HEK293T (cell line): ENCODE data around the gene CTSW.

ENCODE experiments used
- CTCF ChIA-PET: fragments of 350-600 bp; formaldehyde crosslinking; extraction: SDS; loops from one replicate; lab custom pipeline; 2021; ENCODE audit warnings: antibody characterized with exemption, inconsistent platforms; lab: Yijun Ruan, JAX
- POLR2A ChIA-PET: fragments of 350-600 bp; formaldehyde crosslinking; extraction: SDS; loops from one replicate; lab custom pipeline; 2020; ENCODE audit warnings: antibody characterized with exemption, inconsistent platforms; lab: Yijun Ruan, JAX
- DNase-seq: peaks from one replicate; pipeline ENCODE4 v3.0.0; 2012; ENCODE audit warnings: mixed read lengths; ENCODE audit errors: extremely low spot score
- ARNT ChIP-seq: fragments of 450-650 bp; IDR thresholded peaks from 2 replicates; pipeline ENCODE4 v1.6.1; 2017; ENCODE audit warnings: mild to moderate bottlenecking
- BHLHE40 ChIP-seq: fragments of 450-650 bp; IDR thresholded peaks from 2 replicates; pipeline ENCODE4 v1.6.1; 2016; ENCODE audit warnings: mild to moderate bottlenecking, moderate library complexity, borderline replicate concordance
- CTBP1 ChIP-seq: fragments of 450-650 bp; IDR thresholded peaks from 2 replicates; pipeline ENCODE4 v1.6.1; 2016; ENCODE audit warnings: borderline replicate concordance
- ELF4 ChIP-seq: fragments of 450-650 bp; IDR thresholded peaks from 2 replicates; pipeline ENCODE4 v1.6.1; 2017; ENCODE audit warnings: antibody characterized with exemption
- FOXA1 ChIP-seq: fragments of 450-650 bp; IDR thresholded peaks from 2 replicates; pipeline ENCODE4 v1.6.1; 2016; ENCODE audit warnings: mild to moderate bottlenecking
- FOXK2 ChIP-seq: fragments of 450-650 bp; IDR thresholded peaks from 2 replicates; pipeline ENCODE4 v1.6.1; 2016; ENCODE audit warnings: mild to moderate bottlenecking
- FOXM1 ChIP-seq: fragments of 450-650 bp; IDR thresholded peaks from 2 replicates; pipeline ENCODE4 v1.6.1; 2017; ENCODE audit warnings: mild to moderate bottlenecking, borderline replicate concordance
- HDGF ChIP-seq: fragments of 450-650 bp; IDR thresholded peaks from 2 replicates; pipeline ENCODE4 v1.6.1; 2017; ENCODE audit warnings: antibody characterized with exemption, borderline replicate concordance
- L3MBTL2 ChIP-seq: fragments of 450-650 bp; conservative IDR thresholded peaks from 2 replicates; pipeline ENCODE4 v1.6.1; 2016; ENCODE audit warnings: mild to moderate bottlenecking
- LEF1 ChIP-seq: fragments of 450-650 bp; IDR thresholded peaks from 2 replicates; pipeline ENCODE4 v1.6.1; 2017; ENCODE audit warnings: mild to moderate bottlenecking, borderline replicate concordance
- NFRKB ChIP-seq: fragments of 450-650 bp; IDR thresholded peaks from 2 replicates; pipeline ENCODE4 v1.6.1; 2016; ENCODE audit warnings: mild to moderate bottlenecking, moderate library complexity
- SP1 ChIP-seq: fragments of 450-650 bp; IDR thresholded peaks from 2 replicates; pipeline ENCODE4 v1.6.1; 2017
- SUZ12 ChIP-seq: fragments of 450-650 bp; IDR thresholded peaks from 2 replicates; pipeline ENCODE4 v1.6.1; 2016; ENCODE audit warnings: mild to moderate bottlenecking
- TARDBP ChIP-seq: fragments of 450-650 bp; IDR thresholded peaks from 2 replicates; pipeline ENCODE4 v1.6.1; 2016
- ZNF384 ChIP-seq: fragments of 450-650 bp; IDR thresholded peaks from 2 replicates; pipeline ENCODE4 v1.6.1; 2016
- TF ChIP-seq, protein P1 (sequence below): fragments of 450-650 bp; IDR thresholded peaks from 2 replicates; pipeline ENCODE4 v1.6.1; 2016

CTSW gene

DNA sequence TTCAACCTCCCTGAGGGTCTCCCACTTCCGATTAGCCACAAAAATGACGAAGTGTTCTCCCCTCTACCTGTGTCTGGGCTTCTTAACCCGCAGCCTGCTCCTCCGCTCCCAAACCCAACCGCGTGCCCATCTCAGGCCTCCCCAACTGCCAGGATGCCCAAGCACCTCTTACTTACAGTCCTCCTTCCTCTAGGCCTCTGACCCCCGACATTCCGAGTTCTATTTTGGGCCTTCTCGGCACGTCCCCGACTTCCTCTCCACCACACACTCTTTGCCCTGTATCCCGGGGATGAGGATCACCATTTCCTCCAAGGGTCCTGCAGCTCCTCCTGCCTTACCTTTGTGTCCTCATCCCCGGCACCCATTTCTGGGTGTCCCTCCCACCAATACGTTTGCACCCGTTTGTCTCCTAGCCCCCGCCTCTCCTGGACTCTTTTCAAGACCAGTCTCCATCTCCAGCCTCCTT is 19.8 kb upstream of the CTSW start:
- DNase-seq, result no peak
- TF ChIP-seq ZNF384 (no peak), L3MBTL2 (peak; percentile 58)
- POLR2A ChIA-PET, result interaction anchor here (0.7 to 17.2 kb wide), 28 partner anchors 10 to 486 kb away, joined by 3 to 289 read pairs (median 6); partner anchors contain the start of genes BANF1, CCDC85B, CTSW and EIF1AD
- CTCF ChIA-PET, result interaction anchor here (0.6 to 3.7 kb wide), 26 partner anchors 9 to 438 kb away, joined by 3 to 59 read pairs (median 4); partner anchors contain the start of genes BANF1, CCDC85B, EIF1AD and FIBP

DNA sequence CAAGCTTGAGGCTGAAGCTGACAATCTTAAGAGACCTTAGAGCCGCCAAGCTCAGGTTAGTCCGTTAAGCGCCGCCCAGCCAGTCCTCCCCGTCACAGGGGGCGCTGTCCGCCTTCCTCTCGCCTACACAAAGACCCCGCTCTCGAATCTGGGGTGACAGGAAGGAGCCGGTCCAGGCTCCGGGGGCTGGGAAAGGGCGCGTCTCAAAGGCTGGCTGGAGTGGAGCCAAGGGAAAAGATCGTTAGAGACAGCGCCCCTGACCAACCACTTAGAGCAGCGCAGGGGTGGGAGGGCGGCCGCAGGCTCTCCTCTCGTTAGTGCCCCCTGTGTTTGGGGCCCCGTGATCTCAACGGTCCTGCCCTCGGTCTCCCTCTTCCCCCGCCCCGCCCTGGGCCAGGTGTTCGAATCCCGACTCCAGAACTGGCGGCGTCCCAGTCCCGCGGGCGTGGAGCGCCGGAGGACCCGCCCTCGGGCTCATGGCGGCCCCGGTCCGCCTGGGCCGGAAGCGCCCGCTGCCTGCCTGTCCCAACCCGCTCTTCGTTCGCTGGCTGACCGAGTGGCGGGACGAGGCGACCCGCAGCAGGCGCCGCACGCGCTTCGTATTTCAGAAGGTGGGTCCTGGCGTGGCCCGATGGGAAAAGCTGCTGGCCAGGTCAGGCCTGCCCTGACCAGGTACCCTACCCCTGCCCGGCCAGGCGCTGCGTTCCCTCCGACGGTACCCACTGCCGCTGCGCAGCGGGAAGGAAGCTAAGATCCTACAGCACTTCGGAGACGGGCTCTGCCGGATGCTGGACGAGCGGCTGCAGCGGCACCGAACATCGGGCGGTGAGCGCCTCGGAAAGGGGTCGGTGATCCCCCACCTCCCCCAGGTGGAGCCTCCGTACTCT is 19.1 kb upstream of the CTSW start, which contains the start of gene MUS81:
Gene MUS81 (plus strand): TSS at position 156 of the 887 bp plus-strand sequence. CDS start 321 bp downstream, at position 477.
- CTCF ChIA-PET, result interaction anchor here (0.6 to 3.7 kb wide), 26 partner anchors 8 to 437 kb away, joined by 3 to 59 read pairs (median 4); partner anchors contain the start of genes BANF1, CCDC85B, EIF1AD and FIBP
- POLR2A ChIA-PET, result interaction anchor here (0.7 to 17.2 kb wide), 25 partner anchors 9 to 485 kb away, joined by 3 to 289 read pairs (median 6); partner anchors contain the start of genes BANF1, CCDC85B, CTSW and EIF1AD
- TF ChIP-seq L3MBTL2 (0 out of 2 replicates have a peak, but pooled peaks have one; percentile 28), BHLHE40 (no peak), ARNT (no peak), LEF1 (no peak), FOXA1 (no peak)
- TF ChIP-seq, protein P1, sequence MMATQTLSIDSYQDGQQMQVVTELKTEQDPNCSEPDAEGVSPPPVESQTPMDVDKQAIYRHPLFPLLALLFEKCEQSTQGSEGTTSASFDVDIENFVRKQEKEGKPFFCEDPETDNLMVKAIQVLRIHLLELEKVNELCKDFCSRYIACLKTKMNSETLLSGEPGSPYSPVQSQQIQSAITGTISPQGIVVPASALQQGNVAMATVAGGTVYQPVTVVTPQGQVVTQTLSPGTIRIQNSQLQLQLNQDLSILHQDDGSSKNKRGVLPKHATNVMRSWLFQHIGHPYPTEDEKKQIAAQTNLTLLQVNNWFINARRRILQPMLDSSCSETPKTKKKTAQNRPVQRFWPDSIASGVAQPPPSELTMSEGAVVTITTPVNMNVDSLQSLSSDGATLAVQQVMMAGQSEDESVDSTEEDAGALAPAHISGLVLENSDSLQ, result peak; percentile 85
- peak; percentile 78 for DNase-seq

DNA sequence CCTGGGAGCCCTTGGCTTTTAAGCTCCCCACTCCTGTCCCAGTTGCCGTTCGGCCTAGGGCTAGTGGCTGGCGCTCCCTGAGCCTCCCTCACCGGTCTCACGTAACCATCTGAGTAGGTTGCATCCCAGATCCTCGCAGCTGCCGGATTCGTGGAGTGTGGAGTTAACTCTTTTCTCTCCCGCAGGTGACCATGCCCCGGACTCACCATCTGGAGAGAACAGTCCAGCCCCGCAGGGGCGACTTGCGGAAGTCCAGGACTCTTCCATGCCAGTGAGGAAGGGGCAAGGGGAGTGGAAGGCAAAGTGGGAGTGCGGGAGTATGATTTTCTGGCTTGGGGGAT is 18.5 kb upstream of the CTSW start:
- no peak for TF ChIP-seq CTBP1
- no peak for TF ChIP-seq SUZ12
- no peak for TF ChIP-seq ARNT
- no peak for TF ChIP-seq L3MBTL2
- no peak for TF ChIP-seq FOXK2
- no peak for TF ChIP-seq LEF1
- no peak for TF ChIP-seq ZNF384
- TF ChIP-seq, protein P1, result no peak
- TF ChIP-seq TARDBP, result no peak

DNA sequence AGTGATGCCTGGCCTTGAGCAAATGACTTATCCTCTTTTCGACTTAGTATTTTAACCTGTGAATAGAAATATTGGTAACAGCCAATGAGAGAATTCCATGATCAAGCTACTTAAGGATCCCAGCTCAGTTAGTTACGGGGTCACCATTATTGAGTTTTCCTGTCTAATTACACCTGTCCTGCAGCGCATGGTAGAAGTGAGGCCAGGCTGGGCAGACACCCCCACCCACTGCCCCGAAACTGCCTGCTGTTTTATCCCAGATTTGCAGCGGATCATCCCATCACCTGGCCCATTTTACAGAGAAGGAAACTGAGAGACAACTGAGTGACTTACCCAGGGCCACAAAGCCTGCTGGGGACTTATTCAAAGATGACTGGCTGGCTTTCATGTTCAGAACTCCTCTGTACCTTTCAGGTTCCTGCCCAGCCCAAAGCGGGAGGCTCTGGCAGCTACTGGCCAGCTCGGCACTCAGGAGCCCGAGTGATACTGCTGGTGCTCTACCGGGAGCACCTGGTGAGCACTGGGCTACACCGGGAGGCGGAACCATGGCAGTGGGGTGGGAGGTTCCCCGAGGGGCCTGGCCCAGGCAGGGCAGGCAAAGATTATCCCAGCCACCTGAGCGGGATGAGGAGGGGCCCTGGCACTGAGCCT is 18.0 kb upstream of the CTSW start:
- TF ChIP-seq, protein P1, result no peak
- TF ChIP-seq TARDBP (no peak), ZNF384 (no peak), FOXA1 (no peak), LEF1 (no peak), L3MBTL2 (no peak), FOXM1 (no peak), HDGF (no peak)
- DNase-seq, result no peak
- POLR2A ChIA-PET, result interaction anchor here (0.7 to 17.2 kb wide), 7 partner anchors 8 to 258 kb away, joined by 3 to 289 read pairs (median 23); partner anchors contain the start of genes CCDC85B, FIBP and RNASEH2C
- CTCF ChIA-PET, result interaction anchor here (0.6 to 3.7 kb wide), 3 partner anchors 23 to 44 kb away, joined by 4 to 59 read pairs (median 4); partner anchors contain the start of genes CCDC85B and FIBP

More for the DNA sequence above, 18.5 kb upstream of the CTSW start:
- CTCF ChIA-PET, result interaction anchor here (0.6 to 3.7 kb wide), 4 partner anchors 11 to 44 kb away, joined by 4 to 59 read pairs (median 12); partner anchors contain the start of genes CCDC85B and FIBP
- POLR2A ChIA-PET, result interaction anchor here (0.7 to 17.2 kb wide), 8 partner anchors 9 to 258 kb away, joined by 3 to 289 read pairs (median 22); partner anchors contain the start of genes CCDC85B, FIBP, RNASEH2C and SF3B2
- peak; percentile 7 for DNase-seq

DNA sequence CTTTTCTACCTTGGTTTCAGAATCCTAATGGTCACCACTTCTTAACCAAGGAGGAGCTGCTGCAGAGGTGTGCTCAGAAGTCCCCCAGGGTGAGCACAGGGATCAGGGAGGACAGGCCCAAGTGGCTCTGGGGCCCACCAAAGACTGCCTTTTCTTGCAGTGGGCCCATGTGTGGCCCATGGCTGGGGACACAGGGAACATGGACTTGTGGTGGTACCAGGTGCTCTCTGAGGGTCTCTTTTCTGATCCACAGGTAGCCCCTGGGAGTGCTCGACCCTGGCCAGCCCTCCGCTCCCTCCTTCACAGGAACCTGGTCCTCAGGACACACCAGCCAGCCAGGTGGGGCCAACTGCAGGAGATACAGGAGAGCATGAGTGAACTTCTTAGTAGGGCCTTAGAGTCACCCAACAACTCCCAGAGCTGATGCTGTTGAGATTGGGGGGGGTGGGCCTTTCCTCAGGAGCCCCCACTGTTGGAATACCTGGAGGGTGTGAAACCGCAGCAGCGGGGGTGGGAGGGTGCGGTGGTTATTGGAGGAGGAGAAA is 17.4 kb upstream of the CTSW start:
- ChIA-PET CTCF (no interaction called here), POLR2A (interaction anchor here (3.4 to 17.2 kb wide), 3 partner anchors 8 to 142 kb away, joined by 23 to 289 read pairs (median 97); partner anchors contain the start of genes CCDC85B, FIBP and RNASEH2C)
- no peak for DNase-seq
- no peak for TF ChIP-seq FOXM1
- no peak for TF ChIP-seq ZNF384
- TF ChIP-seq SP1, result no peak
- no peak for TF ChIP-seq BHLHE40
- TF ChIP-seq FOXK2, result no peak
- no peak for TF ChIP-seq ELF4
- no peak for TF ChIP-seq NFRKB
- no peak for TF ChIP-seq LEF1
- TF ChIP-seq L3MBTL2, result no peak
- TF ChIP-seq TARDBP, result no peak
- no peak for TF ChIP-seq ARNT
- TF ChIP-seq SUZ12, result no peak
- no peak for TF ChIP-seq CTBP1
- no peak for TF ChIP-seq FOXA1
- TF ChIP-seq, protein P1, result no peak
- TF ChIP-seq HDGF, result no peak
